ENCODE results near the gene TSGA10IP. TPM values are rescaled to one million over a fixed set of nuclear protein-coding genes. Genes with fewer than 3 reads are reported as not detected.

Gene TSGA10IP
- total RNA-seq, 1 experiment from 2014 or later, result not detected

DNA sequence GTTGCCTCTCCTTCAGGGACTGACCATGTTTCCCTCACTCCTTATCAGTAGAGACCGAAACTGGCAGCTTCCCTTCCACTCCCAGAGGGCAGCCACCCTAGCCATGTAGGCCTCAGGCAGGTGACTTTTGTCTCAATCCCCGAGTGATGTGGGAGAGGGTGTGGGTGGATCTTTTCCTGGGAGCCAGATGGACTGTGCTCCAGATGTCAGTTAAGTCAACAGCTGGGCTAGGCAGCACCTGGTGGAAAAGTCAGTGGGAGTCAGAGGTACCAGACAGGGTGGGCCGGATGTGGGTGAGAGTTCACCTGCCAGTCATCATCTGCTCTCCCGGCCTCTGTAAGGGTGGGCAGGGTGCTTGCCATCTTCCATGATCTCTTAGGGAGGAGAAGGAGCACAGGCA is 58.9 kb downstream of the TSGA10IP start:
- Mint-ChIP-seq H3K4me1 (ENCODE audit: low read depth, unreplicated experiment) (no peaks in the 10 kb centered on the region), H3K4me3 (ENCODE audit: unreplicated experiment) (peak overlapping the region; percentile 99), H3K36me3 (ENCODE audit: insufficient read depth, unreplicated experiment) (peaks cover 68% of the 10 kb centered on the region), H3K27me3 (ENCODE audit: insufficient read depth, unreplicated experiment) (no peaks in the 10 kb centered on the region), H3K9me3 (ENCODE audit: unreplicated experiment) (no peaks in the 10 kb centered on the region), H3K27ac (ENCODE audit: unreplicated experiment) (no peak overlapping the region)
- H3K4me1 ChIP-seq, result 0 out of 2 replicates have a peak, but pooled peaks cover 7% of the 10 kb centered on the region
- intact Hi-C loops (cut with micrococcal nuclease; ENCODE audit: unreplicated experiment), result no loop called here
- peaks cover 5% of the 10 kb centered on the region for H3K36me3 ChIP-seq (ENCODE audit: control insufficient read depth, insufficient read depth, low read length)
- H3K4me3 ChIP-seq (ENCODE audit: low read depth, low read length), result no peak overlapping the region
- no peaks in the 10 kb centered on the region for H3K9me3 ChIP-seq
- H3K27me3 ChIP-seq (replicated peaks; ENCODE audit: control insufficient read depth, insufficient read depth, low read length), result no peaks in the 10 kb centered on the region
- no TSS peak for BruUV-seq (replicated peaks)
- CTCF ChIA-PET, result no interaction called here
- POLR2A ChIA-PET, result no interaction called here
- no peak for TF ChIP-seq CTCF (IDR thresholded peaks at IDR 0.05; ENCODE audit: insufficient read depth in 1 of 2, low read depth in 1 of 2, low read length in 1 of 2, severe bottlenecking in 1 of 2, unreplicated experiment in 1 of 2)
- no peak for DNase-seq

GRCh38 chr11:66006134-66006890 is 61.0 kb downstream of the TSGA10IP start:
- ChIA-PET CTCF (no interaction called here), POLR2A (no interaction called here)
- Histone ChIP-seq H3K9me3 (no peaks in the 10 kb centered on the region), H3K4me3 (ENCODE audit: low read depth, low read length) (no peak overlapping the region), H3K36me3 (ENCODE audit: control insufficient read depth, insufficient read depth, low read length) (no peaks in the 10 kb centered on the region), H3K4me1 (peaks cover 4% of the 10 kb centered on the region), H3K27me3 (replicated peaks; ENCODE audit: control insufficient read depth, insufficient read depth, low read length) (no peaks in the 10 kb centered on the region)
- peaks cover 54% of the 10 kb centered on the region for H3K36me3 Mint-ChIP-seq (ENCODE audit: insufficient read depth, unreplicated experiment)
- no peak overlapping the region for H3K4me3 Mint-ChIP-seq (ENCODE audit: unreplicated experiment)
- no peaks in the 10 kb centered on the region for H3K9me3 Mint-ChIP-seq (ENCODE audit: unreplicated experiment)
- BruUV-seq (replicated peaks), result no TSS peak
- no peak overlapping the region for H3K27ac Mint-ChIP-seq (ENCODE audit: unreplicated experiment)
- no peak for TF ChIP-seq CTCF (IDR thresholded peaks at IDR 0.05; ENCODE audit: insufficient read depth in 1 of 2, low read depth in 1 of 2, low read length in 1 of 2, severe bottlenecking in 1 of 2, unreplicated experiment in 1 of 2)
- intact Hi-C loops (cut with micrococcal nuclease; ENCODE audit: unreplicated experiment), result no loop called here
- DNase-seq, result no peak
- H3K4me1 Mint-ChIP-seq (ENCODE audit: low read depth, unreplicated experiment), result peaks cover 7% of the 10 kb centered on the region
- no peaks in the 10 kb centered on the region for H3K27me3 Mint-ChIP-seq (ENCODE audit: insufficient read depth, unreplicated experiment)

DNA sequence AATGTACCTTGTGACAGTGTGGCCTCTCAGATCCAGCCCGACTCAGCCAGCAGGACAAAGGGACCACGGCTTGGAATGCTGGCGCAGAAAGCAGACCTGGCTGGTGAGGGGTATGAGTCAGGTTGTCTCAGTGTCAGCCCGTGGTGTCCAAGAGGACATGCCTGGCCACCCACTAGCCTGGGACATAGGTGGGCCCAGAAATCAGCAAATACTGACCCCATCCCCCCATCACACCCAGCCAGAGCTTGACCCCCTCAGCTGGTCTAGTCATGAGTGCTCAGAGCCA is 61.6 kb downstream of the TSGA10IP start:
- Mint-ChIP-seq H3K36me3 (ENCODE audit: insufficient read depth, unreplicated experiment) (peaks cover 50% of the 10 kb centered on the region), H3K9me3 (ENCODE audit: unreplicated experiment) (no peaks in the 10 kb centered on the region), H3K27ac (ENCODE audit: unreplicated experiment) (no peak overlapping the region), H3K4me3 (ENCODE audit: unreplicated experiment) (no peak overlapping the region), H3K27me3 (ENCODE audit: insufficient read depth, unreplicated experiment) (no peaks in the 10 kb centered on the region), H3K4me1 (ENCODE audit: low read depth, unreplicated experiment) (peaks cover 7% of the 10 kb centered on the region)
- Histone ChIP-seq H3K36me3 (ENCODE audit: control insufficient read depth, insufficient read depth, low read length) (no peaks in the 10 kb centered on the region), H3K4me1 (peaks cover 9% of the 10 kb centered on the region), H3K4me3 (ENCODE audit: low read depth, low read length) (no peak overlapping the region), H3K27me3 (replicated peaks; ENCODE audit: control insufficient read depth, insufficient read depth, low read length) (no peaks in the 10 kb centered on the region), H3K9me3 (no peaks in the 10 kb centered on the region)
- no peak for TF ChIP-seq CTCF (IDR thresholded peaks at IDR 0.05; ENCODE audit: insufficient read depth in 1 of 2, low read depth in 1 of 2, low read length in 1 of 2, severe bottlenecking in 1 of 2, unreplicated experiment in 1 of 2)
- intact Hi-C loops (cut with micrococcal nuclease; ENCODE audit: unreplicated experiment), result no loop called here
- POLR2A ChIA-PET, result no interaction called here
- CTCF ChIA-PET, result no interaction called here
- BruUV-seq (replicated peaks), result no TSS peak
- no peak for DNase-seq
